Activated CD8-positive, alpha-beta T cell treated with anti-CD3 and anti-CD28 coated beads, Interleukin-2, amount 10 ng/mL, durations not matched to agents 7 days and 5 days (primary cell): ENCODE results near the gene SLC39A11. TPM values are rescaled to one million over a fixed set of nuclear protein-coding genes. Genes with fewer than 3 reads are reported as not detected.

Experiments
- ATAC-seq: fragments of 150-1000 bp; cut with Tn5 transposase; one replicate; pipeline ENCODE4 v1.10.0; 2021; ENCODE audit warnings: moderate library complexity
- CTCF ChIA-PET: fragments of 350-600 bp; sonication (Branson Sonifier 250); formaldehyde crosslinking; loops from one replicate; lab custom pipeline; 2021; ENCODE audit warnings: antibody characterized with exemption; lab: Charles Lee
- POLR2A ChIA-PET: fragments of 350-600 bp; sonication (Branson Sonifier 250); formaldehyde crosslinking; loops from one replicate; lab custom pipeline; 2021; ENCODE audit warnings: antibody characterized with exemption; lab: Charles Lee
- DNase-seq: peaks from one replicate; pipeline ENCODE4 v3.0.0-alpha.2; 2020
- H3K27ac Mint-ChIP-seq: one replicate; pipeline ENCODE4 v1.8.0; 2021; ENCODE audit warnings: mild to moderate bottlenecking, mixed read lengths
- H3K27me3 Mint-ChIP-seq: one replicate; pipeline ENCODE4 v1.8.0; 2021; ENCODE audit warnings: low read depth, mixed read lengths
- H3K36me3 Mint-ChIP-seq: one replicate; pipeline ENCODE4 v1.8.0; 2021; ENCODE audit warnings: low read depth, mixed read lengths
- H3K4me1 Mint-ChIP-seq: one replicate; pipeline ENCODE4 v1.8.0; 2021; ENCODE audit warnings: low read depth, mixed read lengths
- H3K4me3 Mint-ChIP-seq: one replicate; pipeline ENCODE4 v1.8.0; 2021; ENCODE audit warnings: mild to moderate bottlenecking, mixed read lengths
- H3K9me3 Mint-ChIP-seq: one replicate; pipeline ENCODE4 v1.8.0; 2022; ENCODE audit warnings: mixed read lengths; ENCODE audit not compliant: insufficient read depth
- total RNA-seq, 2 experiments: library from RNA; stranded (reverse); gene quantifications; one replicate each; pipeline ENCODE4 v1.2.3, GENCODE V29; 2021

The SLC39A11 gene
- total RNA-seq, 2 experiments from 2014 or later, result 20.2 to 20.5 TPM

- Mint-ChIP-seq H3K4me1 (peaks cover 6% of the 10 kb centered on the region), H3K27me3 (no peaks in the 10 kb centered on the region), H3K27ac (no peak overlapping the region), H3K9me3 (no peaks in the 10 kb centered on the region), H3K36me3 (no peaks in the 10 kb centered on the region), H3K4me3 (no peak overlapping the region)
- ATAC-seq (no peak), DNase-seq (no peak)
- ChIA-PET CTCF (no interaction called here), POLR2A (no interaction called here)
Observed at GRCh38 chr17:72732893-72733618, 359.4 kb downstream of the SLC39A11 start.

DNA sequence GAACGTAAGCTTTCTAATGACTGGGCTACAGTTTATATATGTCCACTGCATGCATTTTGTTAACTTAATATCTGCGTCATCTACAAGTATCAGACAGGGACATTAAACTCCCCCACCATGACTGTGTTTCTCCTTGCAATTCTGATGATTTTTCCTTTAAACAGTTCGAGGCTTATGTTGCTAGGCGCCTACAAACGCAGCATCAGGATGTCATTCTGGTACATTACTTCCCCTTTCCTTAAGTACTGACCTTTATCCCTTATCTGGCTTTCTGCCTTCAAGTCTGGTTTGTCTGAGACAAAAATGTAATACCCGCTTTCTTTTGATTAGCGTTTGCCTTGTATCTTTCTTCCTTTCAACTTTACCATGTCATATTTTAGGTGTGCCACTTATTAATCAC lies 362.4 kb downstream of the SLC39A11 start:
- H3K27me3 Mint-ChIP-seq, result no peaks in the 10 kb centered on the region
- DNase-seq (no peak), ATAC-seq (no peak)
- H3K4me1 Mint-ChIP-seq, result peaks cover 32% of the 10 kb centered on the region
- POLR2A ChIA-PET, result no interaction called here
- no peak overlapping the region for H3K27ac Mint-ChIP-seq
- no peaks in the 10 kb centered on the region for H3K36me3 Mint-ChIP-seq
- H3K4me3 Mint-ChIP-seq, result no peak overlapping the region
- CTCF ChIA-PET, result interaction anchor here (0.5 to 6.0 kb wide), 2 partner anchors 15 to 422 kb away, joined by 3 to 107 read pairs; no protein-coding TSS in a partner anchor
- no peaks in the 10 kb centered on the region for H3K9me3 Mint-ChIP-seq

GRCh38 chr17:72726936-72727335 lies 365.6 kb downstream of the SLC39A11 start:
- Mint-ChIP-seq H3K9me3 (no peaks in the 10 kb centered on the region), H3K4me1 (peaks cover 49% of the 10 kb centered on the region), H3K36me3 (no peaks in the 10 kb centered on the region), H3K4me3 (peak overlapping the region; percentile 64), H3K27me3 (no peaks in the 10 kb centered on the region), H3K27ac (peak overlapping the region; percentile 96)
- peak; percentile 68 for DNase-seq
- ChIA-PET POLR2A (interaction anchor here (0.6 to 1.9 kb wide), 8 partner anchors 8 to 505 kb away, joined by 3 to 6 read pairs (median 4); partner anchors contain the start of genes COG1 and SLC39A11), CTCF (interaction anchor here (0.6 to 8.9 kb wide), 58 partner anchors 10 to 1250 kb away, joined by 3 to 259 read pairs (median 5); partner anchors contain the start of genes COG1, SLC39A11 and SSTR2)
- ATAC-seq, result peak; percentile 91

- Mint-ChIP-seq H3K27ac (peak overlapping the region; percentile 80), H3K27me3 (no peaks in the 10 kb centered on the region), H3K4me1 (peaks cover 61% of the 10 kb centered on the region), H3K36me3 (no peaks in the 10 kb centered on the region), H3K4me3 (no peak overlapping the region), H3K9me3 (no peaks in the 10 kb centered on the region)
- DNase-seq, result peak; percentile 66
- CTCF ChIA-PET, result interaction anchor here (0.6 to 8.9 kb wide), 41 partner anchors 9 to 646 kb away, joined by 3 to 259 read pairs (median 4); partner anchors contain the start of genes COG1 and SSTR2
- POLR2A ChIA-PET, result interaction anchor here (1.9 kb wide), 1 partner anchor 468 kb away, joined by 5 read pairs; the partner anchor contains the start of gene COG1
- ATAC-seq, result peak; percentile 42
Observed at GRCh38 chr17:72725433-72726068, 366.9 kb downstream of the SLC39A11 start.

DNA sequence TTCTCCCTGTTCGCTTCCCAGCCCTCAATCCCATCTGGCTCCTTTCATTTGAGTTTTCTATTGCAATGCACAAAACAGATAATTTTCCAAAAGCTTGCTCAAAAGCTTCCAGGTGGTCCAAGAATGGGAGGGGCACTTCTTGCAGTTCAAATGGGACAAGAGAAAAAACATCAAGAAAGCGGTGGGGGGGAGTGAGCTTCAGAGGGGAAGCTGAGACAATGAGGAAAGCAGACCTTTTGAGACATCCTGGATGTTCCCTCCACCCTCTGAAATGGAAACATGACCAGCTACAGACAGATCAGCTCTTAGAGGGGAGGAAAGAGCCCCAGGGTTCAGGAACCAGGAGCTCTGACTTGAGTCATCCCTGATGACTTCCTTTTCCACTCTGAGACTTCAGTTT lies 368.2 kb downstream of the SLC39A11 start:
- H3K27ac Mint-ChIP-seq, result peak overlapping the region; percentile 8
- CTCF ChIA-PET, result interaction anchor here (1.2 to 8.9 kb wide), 15 partner anchors 9 to 647 kb away, joined by 4 to 259 read pairs (median 27); partner anchors contain the start of gene COG1
- H3K4me3 Mint-ChIP-seq, result no peak overlapping the region
- POLR2A ChIA-PET, result interaction anchor here (0.7 kb wide), 1 partner anchor 14 kb away, joined by 5 read pairs; no protein-coding TSS in a partner anchor
- no peaks in the 10 kb centered on the region for H3K36me3 Mint-ChIP-seq
- peaks cover 73% of the 10 kb centered on the region for H3K4me1 Mint-ChIP-seq
- ATAC-seq (no peak), DNase-seq (no peak)
- H3K27me3 Mint-ChIP-seq, result no peaks in the 10 kb centered on the region
- H3K9me3 Mint-ChIP-seq, result no peaks in the 10 kb centered on the region

DNA sequence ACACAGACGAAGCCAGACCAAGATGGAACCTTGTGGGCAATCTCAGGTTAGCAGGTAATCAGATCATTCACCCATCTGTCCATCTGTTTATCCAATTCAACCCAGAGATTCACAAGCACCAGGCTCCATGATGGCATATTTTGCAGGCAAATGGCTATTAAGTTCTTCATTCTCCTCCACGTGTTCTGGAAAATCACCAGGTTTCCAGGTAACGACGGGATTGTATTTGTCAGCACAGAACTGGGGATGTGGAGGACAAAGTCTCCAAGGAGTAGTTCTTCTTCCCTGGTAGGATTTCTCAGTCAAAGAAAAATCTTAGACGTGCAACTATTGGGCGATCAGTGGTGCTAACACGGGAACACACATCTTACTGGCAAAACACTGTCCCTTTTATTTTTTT lies 368.8 kb downstream of the SLC39A11 start:
- Mint-ChIP-seq H3K27me3 (no peaks in the 10 kb centered on the region), H3K4me3 (no peak overlapping the region), H3K27ac (no peak overlapping the region), H3K9me3 (no peaks in the 10 kb centered on the region), H3K4me1 (peaks cover 76% of the 10 kb centered on the region), H3K36me3 (no peaks in the 10 kb centered on the region)
- DNase-seq, result no peak
- ChIA-PET CTCF (interaction anchor here (4.7 to 8.9 kb wide), 5 partner anchors 15 to 648 kb away, joined by 27 to 259 read pairs (median 46); no protein-coding TSS in a partner anchor), POLR2A (no interaction called here)
- ATAC-seq, result no peak

DNA sequence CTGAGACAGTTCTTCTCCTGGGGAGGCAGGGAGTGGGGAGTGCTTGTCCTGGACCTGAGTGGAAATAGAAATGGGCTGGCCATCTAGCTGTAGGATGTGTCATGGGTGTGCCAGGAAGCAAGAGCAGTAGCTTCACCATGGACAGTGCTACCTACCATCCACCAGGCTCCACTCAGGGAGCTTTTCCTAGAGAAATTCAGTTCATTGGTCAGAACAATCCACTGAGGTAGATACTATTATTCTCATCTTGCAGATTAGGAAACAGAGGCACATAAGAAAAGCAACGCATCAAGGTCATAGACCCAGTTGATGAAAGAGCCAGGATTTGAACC lies 372.0 kb downstream of the SLC39A11 start:
- ChIA-PET CTCF (interaction anchor here (1.2 to 10.1 kb wide), 5 partner anchors 7 to 469 kb away, joined by 4 to 259 read pairs (median 10); no protein-coding TSS in a partner anchor), POLR2A (interaction anchor here (0.8 to 2.4 kb wide), 4 partner anchors 15 to 472 kb away, joined by 4 to 10 read pairs (median 5); partner anchors contain the start of gene COG1)
- Mint-ChIP-seq H3K4me1 (peaks cover 62% of the 10 kb centered on the region), H3K27me3 (no peaks in the 10 kb centered on the region), H3K9me3 (no peaks in the 10 kb centered on the region), H3K4me3 (peak overlapping the region; percentile 69), H3K27ac (peak overlapping the region; percentile 96), H3K36me3 (no peaks in the 10 kb centered on the region)
- ATAC-seq (no peak), DNase-seq (no peak)

DNA sequence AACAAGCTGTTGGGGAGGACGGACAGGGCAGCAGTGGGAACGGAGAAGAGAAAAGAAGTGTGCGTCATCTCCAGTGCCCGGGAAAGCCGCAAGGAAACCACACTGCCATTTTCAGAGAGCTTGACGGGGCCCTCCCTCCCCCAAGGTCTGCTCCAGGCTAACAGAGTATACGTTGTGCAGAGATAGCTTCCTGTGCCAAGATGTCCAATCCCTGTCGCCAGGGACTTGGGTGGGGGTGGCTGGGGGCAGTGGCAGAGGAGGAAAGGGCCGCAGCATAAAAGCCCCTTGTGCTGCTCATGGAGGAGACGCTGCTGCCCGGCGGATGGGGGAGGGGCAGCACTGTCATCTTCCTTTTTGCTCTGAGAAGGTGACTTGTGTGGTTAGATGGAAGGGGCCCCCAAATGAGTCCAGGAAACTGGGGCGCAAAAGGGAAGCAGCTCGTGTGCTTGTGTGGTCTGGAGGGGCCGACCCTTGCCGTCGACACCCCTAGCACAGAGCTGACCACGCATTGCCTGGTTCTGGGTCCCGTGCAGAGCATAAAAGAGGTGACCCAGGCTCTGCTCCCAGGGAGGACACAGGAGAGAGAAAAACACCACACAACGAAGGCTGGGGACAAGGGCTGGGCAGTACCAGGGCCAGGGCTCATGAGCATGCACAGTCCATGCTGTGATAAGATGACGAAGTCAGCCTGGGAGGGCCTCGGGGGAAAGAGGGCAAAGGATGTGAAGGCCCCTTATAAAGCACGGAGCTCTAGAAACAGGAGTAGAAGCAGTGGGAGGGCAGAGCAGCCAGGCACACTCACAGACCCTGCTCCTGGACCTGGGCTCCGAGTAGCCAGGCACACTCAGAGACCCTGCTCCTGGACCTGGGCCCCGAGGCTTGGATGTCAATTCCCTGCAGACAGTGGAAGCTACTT lies 372.7 kb downstream of the SLC39A11 start:
- ChIA-PET POLR2A (interaction anchor here (0.6 to 2.4 kb wide), 10 partner anchors 11 to 473 kb away, joined by 3 to 10 read pairs (median 4); partner anchors contain the start of gene COG1), CTCF (interaction anchor here (1.0 to 10.1 kb wide), 7 partner anchors 7 to 472 kb away, joined by 3 to 107 read pairs (median 10); no protein-coding TSS in a partner anchor)
- ATAC-seq, result peak; percentile 91
- peaks cover 62% of the 10 kb centered on the region for H3K4me1 Mint-ChIP-seq
- H3K4me3 Mint-ChIP-seq, result peak overlapping the region; percentile 69
- no peaks in the 10 kb centered on the region for H3K27me3 Mint-ChIP-seq
- H3K27ac Mint-ChIP-seq, result peak overlapping the region; percentile 96
- DNase-seq, result peak; percentile 86
- no peaks in the 10 kb centered on the region for H3K9me3 Mint-ChIP-seq
- H3K36me3 Mint-ChIP-seq, result peaks cover 5% of the 10 kb centered on the region

GRCh38 chr17:72719206-72719577 lies 373.3 kb downstream of the SLC39A11 start:
- ChIA-PET CTCF (interaction anchor here (1.0 to 10.1 kb wide), 6 partner anchors 8 to 472 kb away, joined by 3 to 107 read pairs (median 12); no protein-coding TSS in a partner anchor), POLR2A (interaction anchor here (0.6 to 2.4 kb wide), 7 partner anchors 8 to 473 kb away, joined by 3 to 9 read pairs (median 4); no protein-coding TSS in a partner anchor)
- no peaks in the 10 kb centered on the region for H3K27me3 Mint-ChIP-seq
- ATAC-seq, result peak; percentile 50
- no peak for DNase-seq
- peaks cover 61% of the 10 kb centered on the region for H3K4me1 Mint-ChIP-seq
- H3K9me3 Mint-ChIP-seq, result no peaks in the 10 kb centered on the region
- H3K36me3 Mint-ChIP-seq, result peaks cover 8% of the 10 kb centered on the region
- peak overlapping the region; percentile 96 for H3K27ac Mint-ChIP-seq
- peak overlapping the region; percentile 69 for H3K4me3 Mint-ChIP-seq

DNA sequence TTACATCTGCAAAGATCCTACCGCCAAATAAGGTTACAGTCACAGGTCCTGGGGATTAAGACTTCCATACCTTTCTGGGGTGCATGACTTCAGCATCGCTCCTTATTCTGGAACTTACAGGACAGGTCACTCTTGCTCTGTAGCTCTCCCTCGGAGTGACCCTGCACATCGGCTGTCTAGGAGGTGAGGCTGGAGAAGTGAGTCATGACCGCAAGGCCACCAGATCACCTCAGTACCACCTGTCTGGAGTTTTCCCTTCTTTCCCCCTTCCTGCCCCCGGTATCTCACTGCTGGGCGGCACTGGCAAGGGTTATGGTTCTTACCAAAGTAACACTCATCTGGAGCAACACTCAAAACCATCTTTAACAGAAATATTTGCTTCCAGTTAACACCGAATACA lies 374.8 kb downstream of the SLC39A11 start:
- H3K4me3 Mint-ChIP-seq, result no peak overlapping the region
- ChIA-PET POLR2A (interaction anchor here (0.5 kb wide), 1 partner anchor 655 kb away, joined by 5 read pairs; no protein-coding TSS in a partner anchor), CTCF (interaction anchor here (1.5 to 10.1 kb wide), 3 partner anchors 9 to 160 kb away, joined by 4 to 107 read pairs (median 18); no protein-coding TSS in a partner anchor)
- H3K4me1 Mint-ChIP-seq, result peaks cover 55% of the 10 kb centered on the region
- H3K36me3 Mint-ChIP-seq, result peaks cover 10% of the 10 kb centered on the region
- no peaks in the 10 kb centered on the region for H3K27me3 Mint-ChIP-seq
- no peaks in the 10 kb centered on the region for H3K9me3 Mint-ChIP-seq
- no peak for ATAC-seq
- DNase-seq, result no peak
- H3K27ac Mint-ChIP-seq, result no peak overlapping the region
